GM12878 (cell line): ENCODE data around the gene POU2AF1. TPM values are rescaled to one million over a fixed set of nuclear protein-coding genes. Genes with fewer than 3 reads are reported as not detected.
A peak's percentile ranks its signal among the peaks of the same experiment; 100 is the strongest.

Source experiments
- ATAC-seq: fragments of 200-7000 bp; cut with Tn5 transposase; 3 replicates; pipeline ENCODE4 v1.9.1; 2020; ENCODE audit warnings: mild to moderate bottlenecking, moderate library complexity
- BruUV-seq: library from RNA; stranded (reverse); fragments of 400-500 nt; replicated peaks from 2 replicates; lab custom pipeline; 2021; lab: Mats Ljungman, UMichigan
- CTCF ChIA-PET: fragments of 300-600 bp; sonication (Branson Sonifier 250); formaldehyde crosslinking; extraction: SDS; loops from one replicate; lab custom pipeline; 2021; ENCODE audit warnings: inconsistent platforms; lab: Yijun Ruan, JAX
- POLR2A ChIA-PET: fragments of 350-600 bp; formaldehyde crosslinking; extraction: SDS; loops from one replicate; lab custom pipeline; 2021; ENCODE audit warnings: inconsistent platforms; lab: Charles Lee
- RAD21 ChIA-PET: fragments of 300-600 bp; sonication (Branson Sonifier 250); formaldehyde crosslinking; loops from one replicate; lab custom pipeline; 2023; ENCODE audit warnings: antibody characterized with exemption; ENCODE audit not compliant: unreplicated experiment; lab: Charles Lee
- SMC1A ChIA-PET: fragments of 300-600 bp; sonication (Branson Sonifier 250); formaldehyde crosslinking; loops from one replicate; lab custom pipeline; 2023; ENCODE audit not compliant: unreplicated experiment, uncharacterized antibody; lab: Charles Lee
- DNase-seq: peaks from one replicate; pipeline ENCODE4 v3.0.0-alpha.2; 2011; ENCODE audit warnings: low read depth, low spot score
- FAIRE-seq: peaks from 3 replicates; lab custom pipeline; 2011; peaks lifted over from hg19 to GRCh38; lab: Jason Lieb, UNC
- H2AFZ ChIP-seq: 2 replicates; pipeline ENCODE4 v1.6.0; 2011; ENCODE audit warnings: low read depth, low read length, control low read depth; ENCODE audit not compliant: control insufficient read depth
- H3K27ac ChIP-seq: 2 replicates; pipeline ENCODE4 v1.5.1; 2011; ENCODE audit warnings: control low read depth; ENCODE audit not compliant: control insufficient read depth, insufficient read depth
- H3K27me3 ChIP-seq, 2 experiments: replicated peaks in 1 of 2; 2 replicates each; pipeline versions ENCODE4 v1.6.0 to v1.6.1; 2011; ENCODE audit warnings: low read length in 1 of 2; ENCODE audit not compliant: control insufficient read depth in 2 of 2, insufficient read depth in 2 of 2
- H3K36me3 ChIP-seq, 2 experiments: 2 replicates each; pipeline ENCODE4 v1.5.1; 2011; ENCODE audit warnings: low read length in 1 of 2; ENCODE audit not compliant: control insufficient read depth in 2 of 2, insufficient read depth in 2 of 2
- H3K4me1 ChIP-seq: 2 replicates; pipeline ENCODE4 v1.6.1; 2011; ENCODE audit warnings: mild to moderate bottlenecking, low read length, moderate library complexity, mixed read lengths; ENCODE audit not compliant: control insufficient read depth, insufficient read depth
- H3K4me2 ChIP-seq: 2 replicates; pipeline ENCODE4 v1.6.0; 2011; ENCODE audit warnings: control low read depth; ENCODE audit not compliant: control insufficient read depth, insufficient read depth
- H3K4me3 ChIP-seq: fragments of 200-600 bp; sonication (generic); 2 replicates; pipeline ENCODE4 v1.5.1; 2016
- H3K79me2 ChIP-seq: 2 replicates; pipeline ENCODE4 v1.6.0; 2011; ENCODE audit warnings: low read length; ENCODE audit not compliant: control insufficient read depth, insufficient read depth
- H3K9ac ChIP-seq: 2 replicates; pipeline ENCODE4 v1.8.0; 2011; ENCODE audit warnings: low read length, control low read depth, mixed read lengths; ENCODE audit not compliant: control insufficient read depth, insufficient read depth
- H3K9me3 ChIP-seq: replicated peaks from 3 replicates; pipeline ENCODE4 v1.5.1; 2011; ENCODE audit warnings: mild to moderate bottlenecking, low read length; ENCODE audit not compliant: control insufficient read depth, insufficient read depth
- H4K20me1 ChIP-seq: 2 replicates; pipeline ENCODE4 v1.6.0; 2011; ENCODE audit not compliant: control insufficient read depth, insufficient read depth
- ATF7 ChIP-seq: fragments of 450-650 bp; IDR thresholded peaks from 2 replicates; pipeline ENCODE4 v1.6.1; 2016; ENCODE audit warnings: low read depth, mild to moderate bottlenecking
- CBX5 ChIP-seq: sonication (generic); IDR thresholded peaks from 2 replicates; pipeline ENCODE4 v1.6.1; 2016; ENCODE audit warnings: low read depth, moderate library complexity, mild to moderate bottlenecking, inconsistent platforms
- IRF4 ChIP-seq: IDR thresholded peaks from 2 replicates; pipeline ENCODE4 v1.6.1; 2011; ENCODE audit warnings: low read depth, low read length
- NFYA ChIP-seq: IDR thresholded peaks from 2 replicates; pipeline ENCODE4 v1.6.1; 2011; ENCODE audit warnings: low read depth, mild to moderate bottlenecking, low read length, improper control_type of control experiment, borderline replicate concordance
- SP1 ChIP-seq: IDR thresholded peaks from one replicate; pipeline ENCODE4 v1.6.1; 2011; ENCODE audit warnings: low read depth, low read length
- ZNF207 ChIP-seq: fragments of 450-650 bp; IDR thresholded peaks from 2 replicates; pipeline ENCODE4 v1.6.1; 2014; ENCODE audit warnings: antibody characterized with exemption, mild to moderate bottlenecking, borderline replicate concordance
- ZNF622 ChIP-seq: fragments of 450-650 bp; IDR thresholded peaks from 2 replicates; pipeline ENCODE4 v1.6.1; 2017; ENCODE audit warnings: mild to moderate bottlenecking, inconsistent platforms
- WGBS: methylation state at CpG from one replicate; pipeline ENCODE4 v1.1.6; 2016; ENCODE audit warnings: low lambda C conversion rate; ENCODE audit not compliant: insufficient replicate concordance, insufficient coverage; ENCODE audit errors: missing lambda C conversion rate; 5-methylcytosine and 5-hydroxymethylcytosine counted together
- in situ Hi-C: fragments of 300-500 bp; cut with MboI; formaldehyde crosslinking; loops from 9 replicates; pipeline ENCODE4 v1.14.3; 2018; ENCODE audit warnings: mixed read lengths
- intact Hi-C: fragments of 100-400 bp; cut with micrococcal nuclease; formaldehyde crosslinking; loops from one replicate; pipeline ENCODE4 v1.14.2; 2022; ENCODE audit not compliant: unreplicated experiment
- polyA plus RNA-seq, 11 experiments: library from polyadenylated mRNA; depleted of rRNA in 4 of 11; unstranded in 6 of 11; stranded (reverse) in 5 of 11; fragments of >200 nt; fragmentation: Nextera tagmentation in 4 of 11; fragmentation: Illumina TruSeq in 1 of 11; extraction: Ambion mirVana in 4 of 11; extraction: Trizol in 1 of 11; gene quantifications; 1 replicate in 1 of 11; 2 replicates in 10 of 11; pipeline versions ENCODE4 v1.2.1 to v1.2.3, GENCODE V29; 2011 to 2016; ENCODE audit warnings: inconsistent platforms in 2 of 11, missing spikeins in 2 of 11, low read depth in 1 of 11
- total RNA-seq, 4 experiments: library from RNA; depleted of rRNA in 3 of 4; stranded (reverse); fragments of >200 nt in 3 of 4; fragmentation: Illumina TruSeq in 1 of 4; extraction: Trizol in 1 of 4; gene quantifications; 2 replicates each; pipeline versions ENCODE4 v1.2.1 to v1.2.3, GENCODE V29; 2013 to 2021

Gene POU2AF1
- total and polyA plus RNA-seq, 10 of the 15 experiments (the other 5 are each of a cell fraction or from before 2014, with no cell fraction given) = 13.1 to 169 (median 75.5) TPM

GRCh38 chr11:111426617-111427016, 47.5 kb upstream of the POU2AF1 start (continued):
- TF ChIP-seq ZNF207 = no peak
- TF ChIP-seq ATF7 = no peak
- TF ChIP-seq SP1 = no peak
- TF ChIP-seq CBX5 = no peak
- TF ChIP-seq NFYA = no peak
- TF ChIP-seq IRF4 = no peak
- TF ChIP-seq, all 136 proteins: peak for 0

DNA sequence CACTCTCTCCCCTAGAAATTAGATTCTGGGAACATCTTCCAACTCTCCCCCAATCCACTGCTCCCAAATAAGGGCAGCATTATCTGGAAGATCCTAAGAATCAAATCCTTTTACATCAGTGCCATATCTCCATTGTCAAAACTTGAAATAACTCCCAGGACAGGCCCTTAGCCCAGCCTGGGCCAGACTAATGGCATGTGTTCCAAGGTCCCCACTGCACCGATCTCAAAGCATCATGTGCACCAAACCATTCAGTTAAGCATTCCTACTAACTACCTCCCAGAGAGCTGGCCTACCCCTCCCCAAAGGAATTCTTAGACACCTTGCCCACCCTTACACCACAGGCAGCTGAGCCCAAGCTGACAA, 44.2 kb upstream of the POU2AF1 start:
- POLR2A ChIA-PET = interaction anchor here (0.6 to 1.5 kb wide), 6 partner anchors 44 to 140 kb away, joined by 3 to 10 read pairs (median 4); partner anchors contain the start of gene POU2AF1
- intact Hi-C loops = loop anchor here (1.0 to 10.0 kb wide), 3 partner anchors 64 to 988 kb away; no protein-coding TSS in a partner anchor
- TF ChIP-seq ZNF622 (no peak), IRF4 (0 out of 2 replicates have a peak, but pooled peaks have one; percentile 2)

More for the DNA sequence above, 44.2 kb upstream of the POU2AF1 start:
- WGBS = 68% methylated on average over 1 of the region's 1 CpG
- Histone ChIP-seq H3K79me2 (no peaks in the 10 kb centered on the region; the same call in 1 of the 2 replicates), H3K27me3 (no peaks in the 10 kb centered on the region), H3K4me2 (no peak overlapping the region), H3K27ac (no peak overlapping the region), H3K36me3 (no peaks in the 10 kb centered on the region; a peak in 1 of 4 replicates), H4K20me1 (no peaks in the 10 kb centered on the region), H2AFZ (peak overlapping the region; percentile 37; the same call in 1 of the 2 replicates), H3K4me1 (peaks cover 34% of the 10 kb centered on the region), H3K4me3 (no peak overlapping the region), H3K9ac (no peak overlapping the region), H3K9me3 (no peaks in the 10 kb centered on the region; the same call in 2 of the 3 replicates)
- in situ Hi-C loops = loop anchor here (5.0 to 10.0 kb wide), 2 partner anchors 141 to 978 kb away; no protein-coding TSS in a partner anchor
- RAD21 ChIA-PET = interaction anchor here (0.6 to 19.6 kb wide), 23 partner anchors 6 to 327 kb away, joined by 3 to 657 read pairs (median 5); partner anchors contain the start of gene POU2AF1
- CTCF ChIA-PET = interaction anchor here (0.6 to 18.2 kb wide), 39 partner anchors 6 to 974 kb away, joined by 3 to 680 read pairs (median 5); partner anchors contain the start of genes POU2AF1 and POU2AF3
- ATAC-seq (peak; percentile 27), FAIRE-seq (no peak), DNase-seq (no peak)
- SMC1A ChIA-PET = interaction anchor here (1.0 to 29.3 kb wide), 26 partner anchors 9 to 800 kb away, joined by 3 to 972 read pairs (median 5); partner anchors contain the start of genes POU2AF1 and POU2AF3
- no TSS peak for BruUV-seq
